ENCODE measurements around the gene UNCX. TPM values are rescaled to one million over a fixed set of nuclear protein-coding genes. Genes with fewer than 3 reads are reported as not detected.

The UNCX gene
- not detected in 2 replicates for polyA plus RNA-seq (2013)

- Histone ChIP-seq H3K27ac (ENCODE audit: low read depth, low read length) (no peak within 1 kb of the TSS), H2AK5ac (ENCODE audit: low read length) (no peak within 1 kb of the TSS), H3K14ac (ENCODE audit: low read length) (no peak within 1 kb of the TSS), H3K4me1 (ENCODE audit: control insufficient read depth in 1 of 2, insufficient read depth in 2 of 2, low read length in 2 of 2) (no peaks in the 10 kb centered on the region), H3K23ac (ENCODE audit: low read length) (no peak within 1 kb of the TSS), H3K4me2 (ENCODE audit: low read length) (no peak within 1 kb of the TSS), H2BK5ac (ENCODE audit: low read depth, low read length, poor library complexity) (no peak within 1 kb of the TSS), H3K27me3 (ENCODE audit: insufficient read depth, low read length) (peaks cover 86% of the 10 kb centered on the region), H2BK120ac (ENCODE audit: insufficient read depth, low read length, poor library complexity) (no peak within 1 kb of the TSS), H2AFZ (ENCODE audit: insufficient read depth, low read length, poor library complexity) (no peak within 1 kb of the TSS), H4K12ac (ENCODE audit: low read depth, low read length) (no peak within 1 kb of the TSS), H3K18ac (ENCODE audit: low read length) (no peak within 1 kb of the TSS), H3K36me3 (ENCODE audit: control insufficient read depth in 1 of 2, insufficient read depth in 2 of 2, low read length in 2 of 2) (no peaks in the 10 kb centered on the region), H3K79me2 (ENCODE audit: control insufficient read depth, insufficient read depth, low read length, poor library complexity) (no peaks in the 10 kb centered on the region), H3K9me3 (ENCODE audit: insufficient read depth, low read depth, low read length) (peaks cover 2% of the 10 kb centered on the region), H4K91ac (ENCODE audit: low read depth, low read length) (no peak within 1 kb of the TSS), H3K9ac (ENCODE audit: low read length) (no peak within 1 kb of the TSS), H3K4me3 (ENCODE audit: low read depth, low read length) (no peak within 1 kb of the TSS), H3K4ac (ENCODE audit: low read depth, low read length) (no peak within 1 kb of the TSS), H3K79me1 (ENCODE audit: low read length) (no peaks in the 10 kb centered on the region), H2BK12ac (ENCODE audit: low read length) (no peak within 1 kb of the TSS), H4K8ac (ENCODE audit: low read depth, low read length) (no peak within 1 kb of the TSS)
- no CpG with 5 or more reads among the region's 81 CpGs for WGBS (ENCODE audit: extremely low coverage, insufficient coverage, insufficient read length)
- DNase-seq, result no peak
These were observed at the start of gene UNCX for GRCh38 chr7:1232623-1233332. Gene UNCX, plus strand, starts transcription at chr7:1232872. Its CDS starts 146 bp downstream, at chr7:1233018.

GRCh38 chr7:1187127-1187526 is 45.5 kb upstream of the UNCX start:
- H2AK5ac ChIP-seq (ENCODE audit: low read length), result no peak overlapping the region
- H3K9me3 ChIP-seq (ENCODE audit: insufficient read depth, low read depth, low read length), result no peaks in the 10 kb centered on the region
- no peak overlapping the region for H4K91ac ChIP-seq (ENCODE audit: low read depth, low read length)
- no peak overlapping the region for H4K12ac ChIP-seq (ENCODE audit: low read depth, low read length)
- no peaks in the 10 kb centered on the region for H3K4me1 ChIP-seq (ENCODE audit: control insufficient read depth in 1 of 2, insufficient read depth in 2 of 2, low read length in 2 of 2)
- no peaks in the 10 kb centered on the region for H3K36me3 ChIP-seq (ENCODE audit: control insufficient read depth in 1 of 2, insufficient read depth in 2 of 2, low read length in 2 of 2)
- H2AFZ ChIP-seq (ENCODE audit: insufficient read depth, low read length, poor library complexity), result no peak overlapping the region
- WGBS (ENCODE audit: extremely low coverage, insufficient coverage, insufficient read length), result no CpG with 5 or more reads among the region's 11 CpGs
- no peak overlapping the region for H3K23ac ChIP-seq (ENCODE audit: low read length)
- H3K4me3 ChIP-seq (ENCODE audit: low read depth, low read length), result no peak overlapping the region
- no peak overlapping the region for H4K8ac ChIP-seq (ENCODE audit: low read depth, low read length)
- H2BK12ac ChIP-seq (ENCODE audit: low read length), result no peak overlapping the region
- H3K27me3 ChIP-seq (ENCODE audit: insufficient read depth, low read length), result no peaks in the 10 kb centered on the region
- no peak overlapping the region for H3K4me2 ChIP-seq (ENCODE audit: low read length)
- H3K79me2 ChIP-seq (ENCODE audit: control insufficient read depth, insufficient read depth, low read length, poor library complexity), result no peaks in the 10 kb centered on the region
- H3K27ac ChIP-seq (ENCODE audit: low read depth, low read length), result no peak overlapping the region
- no peak overlapping the region for H2BK120ac ChIP-seq (ENCODE audit: insufficient read depth, low read length, poor library complexity)
- peak; percentile 46 to 78 for DNase-seq
- H2BK5ac ChIP-seq (ENCODE audit: low read depth, low read length, poor library complexity), result no peak overlapping the region
- H3K14ac ChIP-seq (ENCODE audit: low read length), result no peak overlapping the region
- no peak overlapping the region for H3K9ac ChIP-seq (ENCODE audit: low read length)
- no peak overlapping the region for H3K18ac ChIP-seq (ENCODE audit: low read length)
- no peaks in the 10 kb centered on the region for H3K79me1 ChIP-seq (ENCODE audit: low read length)
- H3K4ac ChIP-seq (ENCODE audit: low read depth, low read length), result no peak overlapping the region

GRCh38 chr7:1188720-1189294 is 43.9 kb upstream of the UNCX start:
- H3K23ac ChIP-seq (ENCODE audit: low read length), result no peak overlapping the region
- H3K79me1 ChIP-seq (ENCODE audit: low read length), result no peaks in the 10 kb centered on the region
- H2AFZ ChIP-seq (ENCODE audit: insufficient read depth, low read length, poor library complexity), result no peak overlapping the region
- H3K9ac ChIP-seq (ENCODE audit: low read length), result no peak overlapping the region
- WGBS (ENCODE audit: extremely low coverage, insufficient coverage, insufficient read length), result no CpG with 5 or more reads among the region's 6 CpGs
- H3K4me1 ChIP-seq (ENCODE audit: control insufficient read depth in 1 of 2, insufficient read depth in 2 of 2, low read length in 2 of 2), result no peaks in the 10 kb centered on the region
- H3K27me3 ChIP-seq (ENCODE audit: insufficient read depth, low read length), result no peaks in the 10 kb centered on the region
- no peak overlapping the region for H3K18ac ChIP-seq (ENCODE audit: low read length)
- H4K91ac ChIP-seq (ENCODE audit: low read depth, low read length), result no peak overlapping the region
- H3K9me3 ChIP-seq (ENCODE audit: insufficient read depth, low read depth, low read length), result no peaks in the 10 kb centered on the region
- H4K8ac ChIP-seq (ENCODE audit: low read depth, low read length), result no peak overlapping the region
- no peak overlapping the region for H2AK5ac ChIP-seq (ENCODE audit: low read length)
- H3K36me3 ChIP-seq (ENCODE audit: control insufficient read depth in 1 of 2, insufficient read depth in 2 of 2, low read length in 2 of 2), result no peaks in the 10 kb centered on the region
- H4K12ac ChIP-seq (ENCODE audit: low read depth, low read length), result no peak overlapping the region
- no peak overlapping the region for H2BK120ac ChIP-seq (ENCODE audit: insufficient read depth, low read length, poor library complexity)
- no peak overlapping the region for H2BK12ac ChIP-seq (ENCODE audit: low read length)
- no peak overlapping the region for H3K27ac ChIP-seq (ENCODE audit: low read depth, low read length)
- H3K4ac ChIP-seq (ENCODE audit: low read depth, low read length), result no peak overlapping the region
- no peak overlapping the region for H3K4me3 ChIP-seq (ENCODE audit: low read depth, low read length)
- H3K79me2 ChIP-seq (ENCODE audit: control insufficient read depth, insufficient read depth, low read length, poor library complexity), result no peaks in the 10 kb centered on the region
- no peak overlapping the region for H2BK5ac ChIP-seq (ENCODE audit: low read depth, low read length, poor library complexity)
- H3K4me2 ChIP-seq (ENCODE audit: low read length), result no peak overlapping the region
- no peak overlapping the region for H3K14ac ChIP-seq (ENCODE audit: low read length)
- no peak for DNase-seq

- no CpG with 5 or more reads among the region's 10 CpGs for WGBS (ENCODE audit: extremely low coverage, insufficient coverage, insufficient read length)
- Histone ChIP-seq H3K9me3 (ENCODE audit: insufficient read depth, low read depth, low read length) (no peaks in the 10 kb centered on the region), H3K79me1 (ENCODE audit: low read length) (no peaks in the 10 kb centered on the region), H3K4me2 (ENCODE audit: low read length) (no peak overlapping the region), H3K4me1 (ENCODE audit: control insufficient read depth in 1 of 2, insufficient read depth in 2 of 2, low read length in 2 of 2) (no peaks in the 10 kb centered on the region), H2AK5ac (ENCODE audit: low read length) (no peak overlapping the region), H3K9ac (ENCODE audit: low read length) (no peak overlapping the region), H3K36me3 (ENCODE audit: control insufficient read depth in 1 of 2, insufficient read depth in 2 of 2, low read length in 2 of 2) (no peaks in the 10 kb centered on the region), H3K18ac (ENCODE audit: low read length) (no peak overlapping the region), H4K8ac (ENCODE audit: low read depth, low read length) (no peak overlapping the region), H2BK5ac (ENCODE audit: low read depth, low read length, poor library complexity) (no peak overlapping the region), H3K23ac (ENCODE audit: low read length) (no peak overlapping the region), H2AFZ (ENCODE audit: insufficient read depth, low read length, poor library complexity) (no peak overlapping the region), H3K79me2 (ENCODE audit: control insufficient read depth, insufficient read depth, low read length, poor library complexity) (no peaks in the 10 kb centered on the region), H3K4me3 (ENCODE audit: low read depth, low read length) (no peak overlapping the region), H3K27ac (ENCODE audit: low read depth, low read length) (no peak overlapping the region), H3K14ac (ENCODE audit: low read length) (no peak overlapping the region), H3K4ac (ENCODE audit: low read depth, low read length) (no peak overlapping the region), H3K27me3 (ENCODE audit: insufficient read depth, low read length) (no peaks in the 10 kb centered on the region), H4K12ac (ENCODE audit: low read depth, low read length) (no peak overlapping the region), H4K91ac (ENCODE audit: low read depth, low read length) (no peak overlapping the region), H2BK12ac (ENCODE audit: low read length) (no peak overlapping the region), H2BK120ac (ENCODE audit: insufficient read depth, low read length, poor library complexity) (no peak overlapping the region)
- DNase-seq, result no peak
These were observed 42.5 kb upstream of the UNCX start for GRCh38 chr7:1189986-1190772.
